HG03378 (cell line): ENCODE data around the gene GBGT1.
"Not testable (repeated sequence)": the region's sequence is repeated elsewhere in the genome, so short reads cannot be mapped to it uniquely, and the experiment has no call there.

Source experiments
- ATAC-seq: cut with Tn5 transposase; IDR thresholded peaks from one replicate; pipeline ENCODE4 v1.9.1; 2021; ENCODE audit warnings: mild to moderate bottlenecking, moderate library complexity; ENCODE audit not compliant: unreplicated experiment

The GBGT1 gene

DNA sequence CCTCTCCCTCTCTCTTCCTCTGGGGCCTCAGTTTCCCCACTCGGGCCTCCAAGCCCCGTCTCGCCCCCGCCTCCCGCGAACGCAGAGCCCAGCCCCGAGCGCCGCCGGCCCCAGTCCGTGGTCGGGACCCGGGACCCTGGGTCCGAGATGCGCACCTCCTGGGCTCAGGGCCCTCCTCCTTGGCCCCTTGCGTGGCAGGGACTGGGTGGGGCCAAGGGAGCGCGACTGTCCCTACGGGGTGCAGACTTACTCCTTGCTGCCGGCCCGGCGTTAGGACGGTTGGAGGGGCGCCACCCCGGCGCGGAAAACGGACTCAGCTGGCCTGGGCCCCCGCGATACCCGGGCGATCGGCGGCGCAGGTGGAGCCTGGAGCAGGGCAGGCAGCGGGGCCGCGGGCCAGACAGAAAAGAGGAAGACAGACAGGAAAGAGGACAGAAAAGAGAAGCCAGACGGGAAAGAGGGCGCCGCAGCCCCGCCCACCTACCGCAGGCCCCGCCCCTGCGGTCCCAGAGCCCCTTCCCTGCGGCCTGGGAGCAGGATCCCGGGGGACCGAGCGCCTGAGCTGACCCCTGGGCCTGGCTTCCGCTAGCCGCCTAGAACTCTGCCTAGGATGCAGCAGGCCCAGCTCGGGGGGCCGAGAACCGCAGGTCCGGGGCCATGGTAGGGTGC lies at the start of gene GBGT1:
Gene GBGT1 (minus strand): TSS at position 411 of the 669 bp plus-strand sequence. CDS start 1,502 bp downstream, outside the sequence.
- ATAC-seq = no peak

DNA sequence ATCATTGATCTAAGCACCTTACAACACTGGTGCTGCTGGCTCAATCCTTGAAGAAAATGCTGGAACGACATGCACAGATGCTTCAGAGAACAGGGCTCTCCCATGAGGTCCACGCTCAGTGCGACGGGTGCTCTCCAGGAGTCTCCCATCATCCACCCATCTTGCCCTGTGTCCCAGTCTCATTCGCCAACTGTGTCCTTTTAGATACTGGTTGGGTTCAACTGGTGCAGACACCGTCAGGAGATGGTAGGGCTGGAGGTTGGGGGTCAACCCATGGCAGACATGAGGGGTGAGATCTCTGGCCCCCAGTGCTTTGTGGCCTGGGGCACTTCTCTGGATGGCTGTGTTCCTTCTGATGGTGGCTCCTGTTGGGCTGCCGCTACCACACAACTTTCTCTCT lies 46.9 kb upstream of the GBGT1 start:
- ATAC-seq = no peak

DNA sequence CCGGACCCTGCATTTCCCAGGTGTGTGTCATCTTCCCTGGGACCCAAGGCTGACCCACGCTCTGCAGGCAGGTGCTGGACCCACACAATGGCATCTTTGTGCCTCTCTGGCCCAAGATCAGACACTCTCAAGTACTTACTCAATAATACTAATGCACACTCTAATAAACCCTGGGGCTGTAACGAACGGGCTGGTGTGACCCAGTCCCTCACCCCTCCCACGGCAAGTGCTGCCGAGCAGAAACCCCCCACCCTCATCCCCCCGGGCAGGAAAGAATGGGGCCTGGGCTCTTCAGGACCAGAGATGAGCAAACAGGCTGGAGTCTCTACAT lies 46.5 kb upstream of the GBGT1 start:
- ATAC-seq = no peak

DNA sequence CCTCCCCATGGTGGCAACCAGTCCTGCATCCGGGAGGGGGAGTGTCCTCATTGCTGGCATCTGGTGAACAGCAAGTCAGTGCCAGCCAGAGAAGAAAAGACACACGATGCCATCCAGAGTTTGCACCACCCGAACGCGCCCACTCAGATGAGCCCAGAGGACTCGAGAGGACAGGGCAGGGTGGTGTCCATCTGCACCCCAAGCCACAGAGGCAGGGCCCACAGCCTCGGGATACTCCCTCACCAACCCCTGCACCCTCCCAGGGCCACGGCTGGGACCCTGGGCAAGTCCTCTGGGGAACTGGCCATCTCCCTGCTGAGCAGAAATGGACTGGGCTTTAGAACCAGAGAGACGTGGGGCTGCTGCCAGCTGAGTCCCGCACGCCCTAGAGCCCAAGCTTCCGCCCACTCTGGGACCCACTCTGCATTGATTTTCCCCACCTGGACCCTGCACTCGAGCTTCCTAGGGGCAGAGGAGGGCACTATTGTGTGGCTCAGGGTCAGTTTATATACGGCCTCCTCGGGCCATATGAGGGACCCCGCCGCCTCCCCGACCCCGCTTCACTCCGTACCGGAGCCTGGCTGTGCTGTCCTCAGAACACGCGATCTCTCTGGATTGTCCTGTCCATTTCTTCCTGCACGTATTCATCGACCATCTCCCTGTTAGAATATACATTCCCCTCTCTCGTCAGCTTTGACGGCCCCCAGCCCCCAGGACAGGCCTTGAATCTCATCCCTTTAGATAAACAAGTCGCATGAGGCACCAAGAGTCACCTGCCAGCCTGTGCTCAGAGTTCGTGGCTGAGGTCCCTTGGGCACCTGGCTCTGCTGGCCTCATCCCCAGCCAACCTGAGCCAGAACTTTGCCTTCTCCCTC lies 45.9 kb upstream of the GBGT1 start:
- ATAC-seq = not testable (repeated sequence)

DNA sequence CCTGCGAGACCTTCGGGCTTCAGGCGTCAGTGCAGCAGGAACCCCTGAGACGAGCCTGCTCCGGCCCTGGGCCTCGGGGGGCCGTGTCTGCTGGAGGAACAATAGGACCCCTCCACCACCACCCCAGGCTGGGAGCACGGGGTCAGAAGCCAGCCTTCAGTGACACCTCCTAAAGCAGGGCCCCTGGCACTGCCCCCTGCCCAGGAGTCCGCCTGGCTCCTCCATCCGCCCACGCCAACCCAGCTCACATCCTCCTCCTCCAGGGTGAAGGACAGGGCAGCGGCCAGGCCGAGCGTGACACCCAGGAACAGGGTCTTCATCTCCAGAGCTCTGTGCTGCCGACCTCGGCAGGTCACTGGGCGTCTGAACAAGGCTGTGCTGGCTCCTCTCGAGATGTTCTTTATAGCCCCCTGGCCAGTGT lies 45.2 kb upstream of the GBGT1 start, which contains the start of gene OBP2B:
Gene OBP2B (minus strand): TSS at position 371 of the 421 bp plus-strand sequence. CDS start 51 bp downstream, at position 320.
- ATAC-seq = not testable (repeated sequence)

DNA sequence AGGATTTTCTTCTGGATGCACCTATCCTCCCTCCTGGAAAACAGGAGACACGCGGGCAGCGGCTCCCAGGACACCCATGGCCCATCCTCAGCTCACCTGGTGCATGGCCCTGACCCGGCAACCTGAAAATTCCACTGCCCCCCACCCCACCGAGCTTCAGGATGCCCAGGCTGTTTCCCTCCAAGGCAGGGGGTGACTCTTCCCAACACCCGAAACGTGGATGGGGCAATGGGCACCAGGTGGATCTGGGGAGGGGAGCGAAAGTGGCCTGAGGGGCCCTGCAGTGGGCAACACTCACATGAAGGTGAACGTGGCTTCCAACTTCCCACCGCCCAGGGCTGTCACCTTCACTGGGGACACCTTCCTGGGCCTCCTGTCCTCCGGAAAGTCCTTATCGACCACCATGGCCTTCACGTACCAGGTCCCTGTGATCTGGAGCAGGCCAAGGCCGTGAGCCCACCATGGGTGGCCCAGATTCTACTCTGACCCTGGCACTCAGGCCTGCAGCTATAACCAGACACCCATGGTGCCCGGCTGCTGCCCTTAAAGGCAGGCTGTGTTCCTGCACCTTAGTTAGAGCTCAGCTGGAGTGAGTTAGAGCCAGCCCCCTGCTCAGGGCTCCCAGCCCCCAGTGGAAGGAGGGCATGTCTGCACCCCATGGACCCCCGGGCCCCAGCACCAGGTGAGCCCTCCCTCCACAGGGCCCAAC lies 44.6 kb upstream of the GBGT1 start:
- ATAC-seq = not testable (repeated sequence)

DNA sequence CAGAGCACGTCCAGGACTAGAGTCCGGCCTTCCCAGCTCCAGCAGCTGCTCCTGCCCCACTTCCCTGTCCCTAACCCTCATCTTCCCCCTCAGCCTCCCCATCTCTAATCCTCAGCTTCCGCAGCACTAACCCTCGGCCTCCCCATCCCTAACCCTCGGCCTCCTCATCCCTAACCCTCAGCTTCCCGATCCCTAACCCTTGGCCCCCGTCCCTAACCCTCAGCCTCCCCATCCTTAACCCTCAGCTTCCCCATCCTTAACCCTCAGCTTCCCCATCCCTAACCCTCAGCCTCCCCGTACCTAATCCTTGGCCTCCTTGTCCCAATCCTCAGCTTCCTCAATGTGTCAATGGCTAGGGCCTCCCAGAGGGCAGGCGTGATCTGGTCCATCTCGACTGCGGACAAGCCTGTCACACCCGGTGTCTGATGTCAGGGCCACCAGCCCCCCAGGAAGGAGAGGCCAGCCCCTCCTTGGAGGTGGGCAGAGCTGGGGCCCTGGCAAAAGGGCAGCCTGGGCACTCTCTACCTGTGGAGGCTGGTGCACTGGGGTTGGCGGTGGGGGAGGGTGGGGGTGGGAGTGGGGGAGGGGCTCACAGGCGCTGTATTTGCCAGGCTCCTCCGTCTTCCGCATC lies 43.9 kb upstream of the GBGT1 start:
- ATAC-seq = no peak

DNA sequence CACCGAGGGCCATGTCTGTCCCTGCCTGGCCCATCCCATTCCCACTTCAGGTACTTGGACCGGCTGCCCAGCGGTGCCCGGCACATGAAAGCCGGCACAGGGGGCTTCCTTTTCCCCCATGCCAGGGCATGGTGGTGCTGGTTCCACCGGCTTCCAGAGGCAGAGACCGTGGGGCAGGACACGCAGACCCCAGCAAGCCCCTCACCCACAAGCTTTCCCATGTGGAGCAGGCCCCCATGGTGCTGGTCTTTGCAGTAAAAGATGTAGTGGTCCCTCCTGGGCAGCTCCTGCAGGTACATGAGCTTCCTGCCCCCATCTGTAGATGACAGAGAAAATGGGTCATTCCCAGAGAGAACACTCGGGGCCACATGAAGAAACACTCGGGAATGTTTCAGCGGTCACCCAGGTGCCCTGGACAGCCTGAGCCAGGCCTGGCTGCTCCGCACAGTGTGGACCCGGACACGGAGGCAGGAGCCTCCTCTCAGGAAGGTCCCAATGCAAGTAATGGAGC lies 43.4 kb upstream of the GBGT1 start:
- ATAC-seq = no peak

DNA sequence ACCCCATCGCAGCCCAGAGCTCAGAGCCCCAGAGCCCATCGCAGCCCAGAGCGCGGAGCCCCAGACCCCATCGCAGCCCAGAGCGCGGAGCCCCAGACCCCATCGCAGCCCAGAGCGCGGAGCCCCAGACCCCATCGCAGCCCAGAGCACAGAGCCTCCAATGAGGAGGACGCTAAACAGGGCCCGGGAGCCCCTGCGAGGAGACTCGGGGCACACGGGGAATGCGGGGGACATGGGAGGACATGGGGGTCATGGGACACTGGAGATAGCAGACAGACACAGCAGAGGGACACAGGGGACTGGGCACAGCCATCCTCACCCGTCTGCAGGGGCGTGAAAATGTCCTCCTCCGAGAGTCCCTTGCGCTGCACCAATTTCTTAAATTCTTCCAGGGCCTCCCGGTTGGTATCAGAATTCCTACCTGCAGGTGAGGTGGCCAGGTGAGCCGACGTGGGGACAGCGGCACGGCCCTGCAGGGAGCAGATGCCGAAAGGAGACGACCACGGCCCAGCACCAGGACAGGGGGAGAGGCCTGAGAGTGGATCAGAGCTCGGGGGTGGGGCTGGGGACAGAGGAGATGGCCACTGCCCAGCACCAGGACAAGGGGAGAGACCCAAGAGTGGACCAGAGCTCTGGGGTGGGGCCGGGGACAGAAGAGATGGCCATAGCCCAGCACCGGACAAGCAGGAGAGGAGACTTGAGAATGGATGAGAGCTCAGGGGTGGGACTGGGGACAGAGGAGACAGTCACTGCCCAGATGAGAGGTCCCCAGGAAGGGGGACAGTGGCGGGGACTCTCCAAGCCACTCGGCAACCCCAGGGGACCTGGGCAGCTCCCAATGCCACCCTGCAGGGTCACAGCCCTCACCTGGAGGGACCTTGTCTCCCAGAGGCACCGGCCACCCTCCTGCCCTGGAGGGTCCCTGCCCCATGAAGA lies 42.5 kb upstream of the GBGT1 start:
- no peak for ATAC-seq

DNA sequence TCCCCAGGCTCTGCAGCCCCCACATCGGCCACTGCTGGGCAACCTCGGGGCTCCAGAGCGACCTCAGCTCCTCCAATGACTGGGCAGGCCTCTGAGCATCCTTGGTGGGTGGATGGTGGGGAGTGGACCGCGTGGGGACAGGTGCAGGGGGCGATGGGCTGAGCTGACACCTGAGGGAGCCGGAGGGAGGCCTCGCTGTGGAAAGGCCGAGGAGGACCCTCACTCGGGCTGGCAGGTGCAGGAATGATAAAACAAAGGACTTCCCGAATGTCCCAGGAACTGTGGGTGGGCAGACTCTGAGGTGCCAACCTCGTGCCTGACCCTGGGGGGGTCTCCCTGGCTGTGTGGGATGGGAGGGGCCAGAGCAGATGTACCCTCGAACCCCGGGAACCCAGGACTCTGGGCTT lies 41.8 kb upstream of the GBGT1 start:
- not testable (repeated sequence) for ATAC-seq

DNA sequence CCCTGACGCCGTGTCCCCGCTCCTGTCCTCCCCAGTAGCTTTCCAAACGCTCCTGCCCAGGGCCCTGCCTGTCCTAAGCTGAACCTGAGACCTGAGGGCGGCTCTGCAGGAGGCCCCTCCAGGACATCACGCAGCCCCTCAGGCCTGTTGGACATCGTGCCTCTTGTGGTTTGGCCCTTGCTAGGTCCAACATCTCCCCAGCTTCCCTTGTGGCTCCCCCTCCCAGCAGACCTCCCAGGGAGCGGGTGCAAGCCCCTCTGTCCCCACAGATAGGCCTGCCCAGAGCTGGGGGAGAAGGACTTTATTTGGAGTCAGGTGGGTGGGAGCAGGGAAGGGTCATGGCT lies 41.3 kb upstream of the GBGT1 start:
- no peak for ATAC-seq

DNA sequence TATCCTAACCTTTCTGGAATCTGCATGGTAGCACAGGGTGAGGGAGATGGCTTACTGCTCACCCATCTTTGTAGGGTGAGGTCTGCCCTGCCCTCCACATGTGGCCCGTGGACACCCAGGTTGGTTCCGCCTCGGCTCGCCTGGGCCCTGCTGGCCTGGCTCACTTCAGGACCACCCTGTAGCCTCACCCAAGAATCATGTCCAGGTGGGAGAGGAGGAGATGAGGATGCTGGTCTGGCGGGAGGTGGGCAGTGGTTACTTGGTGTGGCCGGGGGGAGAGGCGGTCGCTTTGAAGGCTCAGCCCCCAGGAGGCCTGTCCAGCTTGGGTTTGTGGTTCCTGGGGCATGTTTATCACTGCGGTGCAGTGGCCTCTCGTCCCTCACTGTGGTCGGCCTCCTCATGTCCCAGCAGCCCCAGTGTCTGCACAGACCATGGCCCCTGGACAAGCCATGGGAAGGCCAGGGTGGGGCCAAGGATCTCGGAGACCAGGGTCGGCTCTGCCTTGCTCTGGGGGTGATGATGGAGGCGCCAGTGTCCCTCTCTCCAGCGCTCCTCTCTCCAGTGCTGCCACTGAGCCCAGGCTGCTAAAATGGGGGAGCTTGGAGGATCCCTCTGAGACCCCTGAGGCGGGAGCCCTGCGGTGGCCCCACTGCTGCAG lies 40.8 kb upstream of the GBGT1 start:
- ATAC-seq = no peak

DNA sequence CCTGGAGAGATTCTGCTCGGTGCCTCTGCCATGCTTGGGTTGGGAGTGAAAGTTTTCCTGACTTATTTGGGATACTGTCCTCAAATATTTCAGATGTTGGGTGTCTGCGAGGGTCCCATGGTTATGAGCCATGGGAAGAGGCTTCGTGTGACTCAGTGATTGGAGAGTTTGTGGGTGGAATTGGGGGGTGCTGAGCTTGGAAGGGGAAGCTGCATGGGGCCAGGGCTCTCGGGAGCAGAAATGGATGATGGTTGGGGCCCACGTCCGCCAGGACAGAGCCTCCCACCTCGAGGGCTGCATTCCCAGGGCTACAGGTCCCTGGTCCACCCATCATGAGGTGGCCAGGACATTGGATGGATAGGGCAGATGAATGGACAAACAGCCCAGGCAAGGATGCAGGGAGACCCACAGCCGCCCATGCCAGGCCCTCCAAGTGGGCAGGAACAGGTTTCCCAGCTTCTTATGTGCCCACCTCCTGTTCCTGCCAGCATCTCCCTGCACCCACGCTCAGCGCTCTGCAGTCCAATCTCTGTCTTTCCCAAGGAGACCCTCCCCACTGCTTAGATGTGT lies 39.9 kb upstream of the GBGT1 start:
- ATAC-seq = no peak

DNA sequence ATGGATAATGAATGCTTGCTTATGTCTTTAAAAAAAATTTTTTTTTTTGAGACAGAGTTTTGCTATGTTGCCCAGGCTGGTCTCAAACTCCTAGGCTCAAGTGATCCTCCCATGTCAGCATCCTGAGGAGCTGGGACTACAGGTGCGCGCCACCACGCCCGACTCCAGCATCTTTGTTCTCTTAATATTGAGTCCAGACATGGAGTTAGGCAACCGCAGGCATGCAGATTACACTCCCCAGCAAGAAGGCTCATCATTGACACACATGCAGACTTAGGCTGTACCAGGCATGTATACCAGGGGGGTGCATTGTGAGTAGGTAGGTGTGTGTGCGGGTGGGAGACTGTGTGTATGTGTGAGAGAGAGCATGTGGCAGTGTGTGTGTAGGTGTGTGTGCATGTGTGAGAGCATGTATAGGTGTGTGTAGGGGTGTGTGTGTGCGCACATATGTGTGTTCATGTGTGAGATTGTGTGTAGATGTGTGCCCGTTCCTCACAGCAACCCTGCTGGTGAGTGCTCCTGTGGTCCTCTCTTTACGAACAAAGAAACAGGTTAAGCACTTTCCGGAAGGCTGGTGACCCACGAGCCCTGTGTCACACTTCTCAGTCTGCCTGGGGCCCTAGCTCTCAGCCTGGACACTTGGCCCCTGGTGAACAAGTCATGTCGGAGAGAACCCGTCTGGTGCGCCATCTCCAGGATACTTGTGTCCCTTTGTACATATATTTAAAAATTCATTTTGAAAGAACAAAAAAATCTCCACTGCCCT lies 39.2 kb upstream of the GBGT1 start:
- ATAC-seq = no peak

DNA sequence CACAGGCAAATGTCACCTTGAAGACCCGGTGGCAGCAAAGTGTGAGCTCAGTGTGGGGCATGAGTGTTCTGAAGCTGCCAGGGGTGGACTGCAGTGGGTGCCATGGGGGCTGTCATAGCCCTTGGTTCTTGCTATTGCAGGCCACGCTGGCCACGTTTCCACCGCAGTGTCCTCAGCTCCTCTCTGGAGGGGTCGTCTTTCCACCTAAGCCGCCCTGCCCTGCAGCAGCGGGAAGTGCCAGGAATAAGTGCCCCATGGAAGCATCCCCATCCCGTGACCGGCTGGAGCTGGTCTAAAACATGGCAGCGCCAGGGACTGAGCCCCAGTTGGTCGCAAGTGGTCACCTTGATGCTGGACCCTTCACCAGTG lies 38.4 kb upstream of the GBGT1 start:
- ATAC-seq = no peak

DNA sequence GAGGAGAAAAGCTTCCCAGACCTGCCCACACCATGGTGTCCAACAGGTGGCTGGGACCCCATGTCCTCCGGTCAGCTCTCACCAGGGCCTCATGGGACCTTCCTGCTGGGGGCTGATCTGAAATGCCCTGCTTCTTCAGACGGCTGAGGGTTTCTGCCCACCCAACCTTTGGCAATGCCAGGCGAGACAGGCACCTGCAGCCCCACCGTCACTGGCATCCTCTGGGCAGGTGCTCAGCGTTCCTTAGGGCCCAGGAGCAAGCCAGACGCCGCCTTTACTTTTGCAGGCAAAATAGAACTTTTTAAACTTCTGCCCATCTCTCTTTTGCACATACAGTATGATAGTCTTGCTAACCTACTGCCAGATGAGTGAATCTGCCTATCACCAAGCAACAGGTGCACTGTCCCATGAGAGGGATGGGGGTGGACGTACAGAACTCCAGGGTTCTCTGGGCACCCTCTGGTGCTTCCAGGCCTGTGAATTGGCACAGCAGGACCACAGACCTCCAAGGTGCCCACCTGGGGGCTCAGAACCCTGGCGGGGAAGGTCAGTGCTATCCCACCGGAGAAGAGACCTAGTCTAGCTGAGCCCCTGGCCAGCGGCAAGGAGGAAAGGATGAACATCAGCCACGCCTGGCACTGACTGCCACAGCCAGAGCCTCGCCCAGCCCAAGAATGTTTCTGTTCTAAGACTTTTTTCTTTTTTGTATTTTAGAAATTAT lies 37.9 kb upstream of the GBGT1 start:
- no peak for ATAC-seq

DNA sequence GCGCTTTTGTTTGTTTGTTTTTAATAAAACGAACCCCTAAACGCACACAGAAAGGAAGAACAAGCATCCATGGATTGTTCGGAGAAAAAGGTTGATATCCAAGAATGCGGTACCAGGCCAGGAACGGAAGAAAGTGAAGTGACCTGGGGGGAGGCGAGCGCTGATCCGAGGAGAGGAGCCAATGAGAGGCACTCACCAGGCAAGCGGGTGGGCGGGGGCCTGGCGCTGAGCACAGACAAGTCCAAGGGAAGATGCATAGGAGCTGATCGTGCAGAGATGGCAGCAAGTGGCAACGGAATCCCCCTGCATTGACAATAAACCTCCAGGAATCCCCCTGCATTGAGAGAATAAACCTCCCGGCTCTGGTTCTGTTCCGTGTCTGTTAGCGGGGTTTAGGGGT lies 36.9 kb upstream of the GBGT1 start:
- no peak for ATAC-seq
